NT2/D1 (cell line): ENCODE results near the gene VSIG10L2.

ENCODE experiments used
- DNase-seq: peaks from one replicate; pipeline ENCODE4 v3.0.0-alpha.2; 2011; ENCODE audit warnings: low read depth, low spot score
- H3K27me3 ChIP-seq: 2 replicates; pipeline ENCODE4 v1.6.0; 2011; ENCODE audit warnings: mild to moderate bottlenecking; ENCODE audit not compliant: insufficient read length, insufficient read depth
- H3K36me3 ChIP-seq: 2 replicates; pipeline ENCODE4 v1.6.1; 2011; ENCODE audit warnings: mild to moderate bottlenecking, low read length, mixed read lengths; ENCODE audit not compliant: insufficient read depth, insufficient read length
- H3K4me1 ChIP-seq: 2 replicates; pipeline ENCODE4 v1.5.1; 2011; ENCODE audit not compliant: insufficient read depth, insufficient read length
- H3K4me3 ChIP-seq: 2 replicates; pipeline ENCODE4 v1.5.1; 2011; ENCODE audit warnings: low read depth; ENCODE audit not compliant: insufficient read length
- H3K9ac ChIP-seq: 2 replicates; pipeline ENCODE4 v1.6.0; 2011; ENCODE audit warnings: low read depth; ENCODE audit not compliant: insufficient read length
- H3K9me3 ChIP-seq: 2 replicates; pipeline ENCODE4 v1.5.1; 2011; ENCODE audit warnings: mild to moderate bottlenecking, low read length; ENCODE audit not compliant: insufficient read depth
- SUZ12 ChIP-seq: IDR thresholded peaks from 2 replicates; pipeline ENCODE4 v1.6.1; 2011; ENCODE audit not compliant: insufficient read length, insufficient read depth; ENCODE audit errors: extremely low read depth
- YY1 ChIP-seq: IDR thresholded peaks from 2 replicates; pipeline ENCODE4 v1.6.1; 2011; ENCODE audit not compliant: insufficient read length, insufficient read depth
- ZNF274 ChIP-seq: IDR thresholded peaks from 2 replicates; pipeline ENCODE4 v1.6.1; 2011; ENCODE audit warnings: mild to moderate bottlenecking, low read depth, low read length

Gene VSIG10L2

DNA sequence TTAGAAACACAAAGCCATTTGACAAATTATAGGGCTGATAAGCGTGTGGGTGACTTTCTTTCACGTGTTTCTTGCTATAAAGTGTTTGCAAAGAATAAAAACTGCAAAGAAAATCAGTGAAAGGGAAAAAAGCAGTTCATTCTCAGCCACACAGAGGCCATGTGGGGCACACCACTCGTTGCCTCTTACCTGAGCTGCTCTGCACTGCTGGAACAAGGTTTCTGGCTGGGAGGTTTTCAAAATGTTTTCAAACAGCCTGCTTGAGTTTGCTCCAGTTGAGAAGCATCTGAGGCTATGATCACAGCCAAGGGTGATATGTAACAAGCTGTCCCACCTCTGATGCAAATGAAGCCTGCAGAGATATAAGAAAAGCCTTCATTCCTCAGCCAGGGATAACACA lies 14.7 kb upstream of the VSIG10L2 start:
- H3K4me3 ChIP-seq: no peak overlapping the region
- H3K9ac ChIP-seq: no peak overlapping the region
- no peaks in the 10 kb centered on the region for H3K27me3 ChIP-seq
- no peaks in the 10 kb centered on the region for H3K4me1 ChIP-seq
- H3K9me3 ChIP-seq: no peaks in the 10 kb centered on the region
- DNase-seq: no peak
- no peak for TF ChIP-seq YY1
- TF ChIP-seq ZNF274: no peak
- no peak for TF ChIP-seq SUZ12
- no peaks in the 10 kb centered on the region for H3K36me3 ChIP-seq

DNA sequence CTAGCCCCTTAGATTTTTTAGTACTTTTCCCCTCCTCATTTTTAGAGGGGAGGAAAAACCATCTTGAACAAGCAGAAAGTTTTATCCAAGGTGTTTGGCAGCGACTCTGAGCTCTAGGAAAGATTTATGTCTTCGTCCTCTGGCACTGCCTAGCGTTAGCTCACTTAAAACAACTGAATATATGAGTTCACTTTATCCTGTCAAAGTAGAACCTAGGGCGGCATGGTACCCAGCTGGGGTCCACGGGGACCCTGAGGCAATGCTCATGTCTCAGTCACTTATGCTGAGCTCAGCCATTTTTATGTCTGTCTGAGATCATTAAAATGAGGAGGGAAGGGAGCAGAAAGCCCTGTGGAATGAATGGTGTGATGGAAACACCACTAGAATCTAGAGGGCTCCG lies 14.2 kb upstream of the VSIG10L2 start:
- no peak for DNase-seq
- no peak for TF ChIP-seq ZNF274
- TF ChIP-seq SUZ12: no peak
- TF ChIP-seq YY1: no peak
- H3K9me3 ChIP-seq: no peaks in the 10 kb centered on the region

DNA sequence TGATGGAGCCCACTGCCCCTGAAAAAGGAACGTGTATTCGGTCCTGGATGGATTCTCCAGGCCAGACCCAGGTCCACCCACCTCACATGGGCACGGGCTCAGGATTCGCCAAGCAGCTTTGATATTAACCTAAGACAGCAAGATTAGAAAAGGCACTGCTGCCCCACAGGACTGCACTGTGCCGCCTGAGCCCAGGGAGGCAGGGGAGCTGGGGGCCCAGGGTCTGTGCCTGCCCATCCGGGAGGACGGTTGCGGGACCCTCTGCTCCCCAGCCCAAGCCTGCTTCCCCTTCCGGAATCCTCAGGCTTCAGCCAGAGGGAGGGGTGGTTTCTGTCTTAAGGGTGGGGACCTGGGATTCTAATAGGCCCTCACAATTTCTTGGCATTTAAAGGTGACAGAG lies 13.5 kb upstream of the VSIG10L2 start:
- TF ChIP-seq SUZ12 (no peak), ZNF274 (no peak), YY1 (no peak)
- no peak overlapping the region for H3K9ac ChIP-seq
- no peak for DNase-seq

More for the DNA sequence above, 14.2 kb upstream of the VSIG10L2 start:
- no peaks in the 10 kb centered on the region for H3K36me3 ChIP-seq
- H3K4me3 ChIP-seq: no peak overlapping the region
- no peak overlapping the region for H3K9ac ChIP-seq
- no peaks in the 10 kb centered on the region for H3K4me1 ChIP-seq
- no peaks in the 10 kb centered on the region for H3K27me3 ChIP-seq

DNA sequence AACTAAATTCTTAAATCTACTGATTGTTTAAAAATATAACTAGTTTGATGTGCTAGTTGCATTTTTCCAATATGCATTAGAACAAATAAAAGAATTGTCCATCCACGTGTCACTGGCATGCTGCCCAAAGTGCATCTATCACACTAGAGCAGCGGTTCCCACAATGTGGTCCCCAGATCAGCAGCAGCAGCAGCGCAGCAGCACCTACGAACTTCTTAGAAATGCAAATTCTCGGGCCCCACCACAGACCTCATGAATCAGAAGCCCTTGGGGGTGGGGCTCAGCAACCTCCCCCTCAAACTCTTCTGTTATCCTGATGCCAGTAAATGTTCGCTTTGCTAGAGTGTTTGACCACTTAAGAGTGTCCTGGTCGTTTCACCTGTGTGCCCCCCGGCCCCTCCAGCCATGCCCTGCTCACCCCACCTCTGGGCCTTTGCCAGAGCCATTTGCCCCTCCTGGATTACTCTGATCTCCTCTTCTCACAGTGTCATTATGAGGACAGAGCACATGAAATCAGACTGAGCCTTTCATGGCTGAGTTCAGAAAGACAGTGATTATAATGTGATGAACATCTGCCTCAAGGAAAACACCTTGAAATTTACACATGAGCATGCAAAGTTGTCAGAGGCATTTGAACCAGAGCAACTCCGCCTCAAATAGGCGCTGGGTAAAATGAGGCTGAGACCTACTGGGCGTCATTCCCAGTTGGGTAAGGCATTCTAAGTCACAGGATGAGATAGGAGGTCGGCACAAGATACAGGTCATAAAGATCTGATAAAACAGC lies 12.6 kb upstream of the VSIG10L2 start:
- no peaks in the 10 kb centered on the region for H3K9me3 ChIP-seq
- no peak overlapping the region for H3K4me3 ChIP-seq
- TF ChIP-seq YY1 (no peak), SUZ12 (no peak)
- no peaks in the 10 kb centered on the region for H3K4me1 ChIP-seq
- H3K36me3 ChIP-seq: no peaks in the 10 kb centered on the region
- H3K27me3 ChIP-seq: no peaks in the 10 kb centered on the region
- peak; percentile 25 for DNase-seq
- no peak overlapping the region for H3K9ac ChIP-seq

More for the DNA sequence above, 13.5 kb upstream of the VSIG10L2 start:
- no peaks in the 10 kb centered on the region for H3K27me3 ChIP-seq
- no peaks in the 10 kb centered on the region for H3K36me3 ChIP-seq
- no peaks in the 10 kb centered on the region for H3K4me1 ChIP-seq
- no peaks in the 10 kb centered on the region for H3K9me3 ChIP-seq
- H3K4me3 ChIP-seq: no peak overlapping the region

DNA sequence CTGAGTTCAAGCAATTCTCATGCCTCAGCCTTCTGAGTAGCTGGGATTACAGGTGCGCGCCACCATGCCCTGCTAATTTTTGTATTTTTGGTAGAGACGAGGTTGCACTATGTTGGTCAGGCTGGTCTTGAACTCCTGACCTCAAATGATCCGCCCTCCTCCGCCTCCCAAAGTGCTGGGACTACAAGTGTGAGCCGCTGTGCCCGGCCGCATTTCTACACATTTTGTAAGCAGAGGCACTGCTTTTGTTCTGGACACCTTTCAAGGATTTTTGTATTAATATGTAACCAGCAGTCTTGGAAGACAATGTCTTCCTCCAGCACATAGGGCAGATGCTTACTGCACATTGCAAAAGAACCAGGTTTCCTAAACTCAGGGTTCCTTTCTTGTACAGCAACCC lies 11.4 kb upstream of the VSIG10L2 start:
- Histone ChIP-seq H3K4me1 (no peaks in the 10 kb centered on the region), H3K27me3 (no peaks in the 10 kb centered on the region), H3K4me3 (no peak overlapping the region), H3K9ac (no peak overlapping the region), H3K9me3 (no peaks in the 10 kb centered on the region), H3K36me3 (no peaks in the 10 kb centered on the region)
- no peak for DNase-seq
- TF ChIP-seq SUZ12 (no peak), ZNF274 (no peak), YY1 (no peak)

DNA sequence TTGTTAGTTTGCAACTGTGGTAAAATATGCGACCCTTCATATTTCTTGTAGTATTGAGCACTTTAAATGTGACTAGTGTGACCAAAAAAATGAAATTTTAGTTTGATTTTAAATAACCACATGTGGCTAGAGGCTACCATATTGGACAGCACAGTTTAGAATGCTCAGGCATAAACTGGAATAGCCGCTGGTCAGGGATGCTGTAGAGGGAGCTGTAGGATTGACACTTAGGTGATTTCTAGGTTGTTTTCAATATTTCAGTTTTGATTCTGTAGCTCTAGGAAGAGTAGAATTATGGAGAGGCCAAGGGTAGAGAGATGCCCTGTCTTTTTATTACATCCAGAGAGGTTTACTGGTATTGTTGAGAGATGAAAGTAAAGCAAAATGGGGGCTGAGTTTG lies 10.8 kb upstream of the VSIG10L2 start:
- DNase-seq: no peak

DNA sequence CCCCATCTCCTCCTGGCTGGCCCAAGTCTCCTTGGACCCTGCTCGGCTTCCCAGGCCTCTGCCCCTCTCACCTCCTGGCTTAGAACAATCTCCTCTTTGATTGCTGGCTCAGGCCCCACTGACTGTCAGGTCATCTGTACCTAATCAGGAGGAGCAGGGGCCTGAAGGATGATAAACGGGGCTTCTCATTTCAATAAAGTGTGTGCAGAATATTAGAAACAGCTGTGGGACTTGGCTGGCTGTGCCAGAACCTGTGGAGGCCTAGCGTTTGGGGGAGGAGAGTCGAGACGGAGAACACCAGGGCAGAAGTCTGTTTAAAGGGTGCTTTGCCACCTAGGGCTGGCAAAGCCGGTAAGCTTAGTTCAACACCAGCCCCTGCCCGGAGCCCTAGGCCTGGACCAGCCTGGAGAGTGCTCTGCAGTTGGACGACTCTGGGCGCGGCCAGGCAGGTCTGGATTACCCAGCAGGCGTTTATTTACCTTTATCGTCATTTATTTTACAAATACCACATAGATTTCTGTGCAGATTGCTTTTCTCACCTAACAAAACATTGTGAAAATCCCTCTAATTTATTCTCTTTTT lies 10.1 kb upstream of the VSIG10L2 start:
- Histone ChIP-seq H3K27me3 (no peaks in the 10 kb centered on the region), H3K4me3 (no peak overlapping the region), H3K4me1 (no peaks in the 10 kb centered on the region), H3K36me3 (no peaks in the 10 kb centered on the region), H3K9ac (no peak overlapping the region), H3K9me3 (no peaks in the 10 kb centered on the region)
- TF ChIP-seq YY1: no peak
- TF ChIP-seq ZNF274: no peak
- no peak for TF ChIP-seq SUZ12
- no peak for DNase-seq

More for the DNA sequence above, 10.8 kb upstream of the VSIG10L2 start:
- Histone ChIP-seq H3K4me1 (no peaks in the 10 kb centered on the region), H3K9me3 (no peaks in the 10 kb centered on the region), H3K27me3 (no peaks in the 10 kb centered on the region), H3K36me3 (no peaks in the 10 kb centered on the region), H3K4me3 (no peak overlapping the region), H3K9ac (no peak overlapping the region)
- TF ChIP-seq SUZ12 (no peak), YY1 (no peak), ZNF274 (no peak)
